Measurements from ENCODE around the gene VPS18. TPM values are rescaled to one million over a fixed set of nuclear protein-coding genes. Genes with fewer than 3 reads are reported as not detected.

Gene VPS18
- total and polyA plus RNA-seq, 2 experiments from 2014 or later, result 15.8 to 32.7 TPM

DNA sequence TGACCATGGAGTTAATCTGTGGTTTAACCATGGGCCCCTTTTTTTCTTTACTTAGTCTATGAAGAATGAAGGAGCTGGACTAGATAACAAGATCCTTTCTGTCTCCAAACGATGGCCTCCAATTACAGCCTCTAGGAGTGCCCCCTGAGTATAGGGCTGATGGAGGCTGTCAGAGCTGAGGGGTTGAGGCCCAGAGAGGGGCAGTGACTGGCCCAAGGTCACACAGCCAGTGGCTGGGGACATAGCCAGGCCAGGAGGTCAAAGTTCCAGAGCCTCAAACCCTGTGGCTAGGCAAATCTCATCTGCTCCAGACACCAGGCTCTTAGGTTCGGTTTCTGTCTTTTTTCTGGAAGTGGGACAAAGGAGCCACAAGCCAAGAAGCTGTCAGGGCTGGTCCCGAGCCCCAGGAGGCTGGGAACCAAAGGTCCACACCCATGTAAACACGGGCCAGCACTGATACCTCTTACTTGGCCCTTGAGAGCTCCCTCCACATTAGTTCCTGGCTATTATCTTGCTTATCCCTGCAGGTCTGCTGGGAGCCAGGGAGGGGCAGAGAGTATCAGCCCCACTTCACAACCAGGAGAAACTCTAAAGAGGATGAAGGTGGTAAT, 30.5 kb upstream of the VPS18 start:
- Histone ChIP-seq H3K79me2 (ENCODE audit: insufficient read depth) (no peaks in the 10 kb centered on the region), H2AFZ (no peak overlapping the region), H4K20me1 (ENCODE audit: insufficient read depth) (no peaks in the 10 kb centered on the region), H3K4me1 (ENCODE audit: insufficient read depth) (no peaks in the 10 kb centered on the region), H3K27ac (no peak overlapping the region), H3K4me2 (ENCODE audit: unreplicated experiment) (no peak overlapping the region), H3K9ac (no peak overlapping the region), H3K27me3 (replicated peaks; ENCODE audit: insufficient read depth) (no peaks in the 10 kb centered on the region; the same call in 1 of the 2 replicates), H3K9me3 (ENCODE audit: low read depth) (no peaks in the 10 kb centered on the region), H3K9me2 (ENCODE audit: insufficient read depth) (no peaks in the 10 kb centered on the region), H3F3A (ENCODE audit: insufficient read depth) (no peaks in the 10 kb centered on the region), H3K36me3 (ENCODE audit: low read depth) (no peaks in the 10 kb centered on the region), H3K4me3 (no peak overlapping the region)
- DNase-seq, result no peak
- in situ Hi-C loops (cut with MboI), result no loop called here
- 13 to 17% methylated on average over 4 of the region's 4 CpGs for WGBS, 2 experiments (ENCODE audit: low coverage in 1 of 2, low lambda C conversion rate in 2 of 2, missing lambda C conversion rate in 2 of 2)
- TF ChIP-seq EZH2phosphoT487 (IDR thresholded peaks at IDR 0.05; ENCODE audit: insufficient read depth, low read depth), result no peak
- TF ChIP-seq EZH2 (IDR thresholded peaks at IDR 0.05; ENCODE audit: insufficient read depth, poor library complexity, severe bottlenecking), result no peak

DNA sequence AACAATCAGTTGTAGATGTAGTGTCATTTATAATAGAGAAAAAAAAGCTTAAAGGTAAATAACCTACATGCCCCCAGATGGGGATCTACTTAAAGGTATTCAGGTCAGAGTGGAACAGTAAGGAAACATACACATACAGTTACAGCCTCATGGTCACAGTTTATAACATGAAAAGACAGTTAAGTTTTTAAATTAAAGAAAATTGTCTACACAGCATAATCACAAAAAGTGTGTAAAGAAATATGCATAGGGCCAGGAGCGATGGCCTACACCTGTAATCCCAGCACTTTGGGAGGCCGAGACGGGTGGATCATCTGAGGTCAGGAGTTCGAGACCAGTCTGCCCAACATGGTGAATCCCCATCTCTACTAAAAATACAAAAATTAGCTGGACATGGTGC, 27.1 kb upstream of the VPS18 start:
- in situ Hi-C loops (cut with MboI), result no loop called here
- H3F3A ChIP-seq (ENCODE audit: insufficient read depth), result no peaks in the 10 kb centered on the region
- H3K27me3 ChIP-seq (replicated peaks; ENCODE audit: insufficient read depth), result no peaks in the 10 kb centered on the region
- no peak for DNase-seq
- H3K4me3 ChIP-seq, result no peak overlapping the region
- no peaks in the 10 kb centered on the region for H3K79me2 ChIP-seq (ENCODE audit: insufficient read depth)
- TF ChIP-seq EZH2 (IDR thresholded peaks at IDR 0.05; ENCODE audit: insufficient read depth, poor library complexity, severe bottlenecking) (no peak), EZH2phosphoT487 (IDR thresholded peaks at IDR 0.05; ENCODE audit: insufficient read depth, low read depth) (no peak)
- H4K20me1 ChIP-seq (ENCODE audit: insufficient read depth), result no peaks in the 10 kb centered on the region
- H3K4me1 ChIP-seq (ENCODE audit: insufficient read depth), result no peaks in the 10 kb centered on the region
- no peak overlapping the region for H2AFZ ChIP-seq
- no peaks in the 10 kb centered on the region for H3K9me2 ChIP-seq (ENCODE audit: insufficient read depth)
- H3K4me2 ChIP-seq (ENCODE audit: unreplicated experiment), result no peak overlapping the region
- H3K9me3 ChIP-seq (ENCODE audit: low read depth), result no peaks in the 10 kb centered on the region
- 88 to 94% methylated on average over 4 of the region's 4 CpGs for WGBS, 2 experiments (ENCODE audit: low coverage in 1 of 2, low lambda C conversion rate in 2 of 2, missing lambda C conversion rate in 2 of 2)
- H3K36me3 ChIP-seq (ENCODE audit: low read depth), result no peaks in the 10 kb centered on the region
- H3K27ac ChIP-seq, result no peak overlapping the region
- H3K9ac ChIP-seq, result no peak overlapping the region

DNA sequence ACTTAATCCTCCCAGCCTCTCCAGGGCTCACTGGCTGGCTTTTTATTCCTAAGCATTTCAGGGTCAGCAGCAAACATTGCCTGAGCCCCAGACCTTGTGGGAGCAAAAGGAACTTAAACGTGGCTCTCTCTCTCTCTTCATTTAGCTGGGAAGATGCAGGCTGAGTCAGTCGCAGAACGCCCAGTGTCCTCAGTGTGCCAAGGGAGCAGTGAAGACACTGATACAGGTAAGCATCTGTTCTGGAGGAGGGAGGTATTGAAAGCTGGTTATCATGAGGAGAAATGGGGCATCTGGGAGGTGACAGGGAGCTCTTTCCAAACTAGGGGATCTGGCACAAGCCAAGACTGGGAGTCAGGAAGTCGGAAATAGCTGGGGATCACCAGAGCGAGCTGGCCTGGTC, 24.6 kb upstream of the VPS18 start:
- Histone ChIP-seq H3K27ac (no peak overlapping the region), H3K4me1 (ENCODE audit: insufficient read depth) (no peaks in the 10 kb centered on the region), H3K79me2 (ENCODE audit: insufficient read depth) (no peaks in the 10 kb centered on the region), H3K9ac (no peak overlapping the region), H4K20me1 (ENCODE audit: insufficient read depth) (no peaks in the 10 kb centered on the region), H3K27me3 (replicated peaks; ENCODE audit: insufficient read depth) (peaks cover 8% of the 10 kb centered on the region), H3F3A (ENCODE audit: insufficient read depth) (no peaks in the 10 kb centered on the region), H3K4me3 (no peak overlapping the region), H3K36me3 (ENCODE audit: low read depth) (no peaks in the 10 kb centered on the region), H3K9me2 (ENCODE audit: insufficient read depth) (no peaks in the 10 kb centered on the region), H2AFZ (no peak overlapping the region), H3K4me2 (ENCODE audit: unreplicated experiment) (no peak overlapping the region), H3K9me3 (ENCODE audit: low read depth) (no peaks in the 10 kb centered on the region)
- TF ChIP-seq EZH2 (IDR thresholded peaks at IDR 0.05; ENCODE audit: insufficient read depth, poor library complexity, severe bottlenecking), result no peak
- DNase-seq, result no peak
- WGBS, 2 experiments (ENCODE audit: low coverage in 1 of 2, low lambda C conversion rate in 2 of 2, missing lambda C conversion rate in 2 of 2), result 53 to 57% methylated on average over 5 of the region's 5 CpGs
- in situ Hi-C loops (cut with MboI), result no loop called here

DNA sequence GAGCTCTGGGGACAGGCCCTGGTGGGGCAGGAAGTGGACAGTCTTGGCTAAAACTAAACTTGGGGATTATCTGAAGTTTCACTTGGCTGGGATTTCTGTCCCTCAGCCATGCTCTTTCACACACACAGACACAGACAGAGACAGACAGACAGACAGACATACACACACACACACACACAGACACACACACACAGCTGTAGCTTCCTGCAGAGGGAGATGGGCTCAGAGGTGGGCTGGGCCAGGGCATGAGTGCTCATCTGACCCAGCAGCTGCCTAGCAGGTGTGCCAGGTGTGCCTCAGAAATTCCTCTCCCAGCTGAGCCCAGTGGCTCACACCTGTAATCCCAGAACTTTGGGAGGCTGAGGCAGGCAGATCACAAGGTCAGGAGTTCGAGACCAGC, 23.5 kb upstream of the VPS18 start:
- Histone ChIP-seq H2AFZ (no peak overlapping the region), H3K27ac (no peak overlapping the region), H3K79me2 (ENCODE audit: insufficient read depth) (no peaks in the 10 kb centered on the region), H3K36me3 (ENCODE audit: low read depth) (no peaks in the 10 kb centered on the region), H3F3A (ENCODE audit: insufficient read depth) (no peaks in the 10 kb centered on the region), H3K9ac (no peak overlapping the region), H3K9me3 (ENCODE audit: low read depth) (no peaks in the 10 kb centered on the region), H3K9me2 (ENCODE audit: insufficient read depth) (no peaks in the 10 kb centered on the region), H3K4me1 (ENCODE audit: insufficient read depth) (no peaks in the 10 kb centered on the region), H3K4me3 (no peak overlapping the region), H4K20me1 (ENCODE audit: insufficient read depth) (no peaks in the 10 kb centered on the region), H3K4me2 (ENCODE audit: unreplicated experiment) (no peak overlapping the region), H3K27me3 (replicated peaks; ENCODE audit: insufficient read depth) (peaks cover 9% of the 10 kb centered on the region)
- no peak for TF ChIP-seq EZH2phosphoT487 (IDR thresholded peaks at IDR 0.05; ENCODE audit: insufficient read depth, low read depth)
- no peak for TF ChIP-seq EZH2 (IDR thresholded peaks at IDR 0.05; ENCODE audit: insufficient read depth, poor library complexity, severe bottlenecking)
- in situ Hi-C loops (cut with MboI), result no loop called here
- WGBS, 2 experiments (ENCODE audit: low coverage in 1 of 2, low lambda C conversion rate in 2 of 2, missing lambda C conversion rate in 2 of 2), result 71 to 73% methylated on average over 1 of the region's 1 CpG
- DNase-seq, result no peak

Data from GM23248 (cell line).